ENCODE results near the gene GNL1.

Gene GNL1

DNA sequence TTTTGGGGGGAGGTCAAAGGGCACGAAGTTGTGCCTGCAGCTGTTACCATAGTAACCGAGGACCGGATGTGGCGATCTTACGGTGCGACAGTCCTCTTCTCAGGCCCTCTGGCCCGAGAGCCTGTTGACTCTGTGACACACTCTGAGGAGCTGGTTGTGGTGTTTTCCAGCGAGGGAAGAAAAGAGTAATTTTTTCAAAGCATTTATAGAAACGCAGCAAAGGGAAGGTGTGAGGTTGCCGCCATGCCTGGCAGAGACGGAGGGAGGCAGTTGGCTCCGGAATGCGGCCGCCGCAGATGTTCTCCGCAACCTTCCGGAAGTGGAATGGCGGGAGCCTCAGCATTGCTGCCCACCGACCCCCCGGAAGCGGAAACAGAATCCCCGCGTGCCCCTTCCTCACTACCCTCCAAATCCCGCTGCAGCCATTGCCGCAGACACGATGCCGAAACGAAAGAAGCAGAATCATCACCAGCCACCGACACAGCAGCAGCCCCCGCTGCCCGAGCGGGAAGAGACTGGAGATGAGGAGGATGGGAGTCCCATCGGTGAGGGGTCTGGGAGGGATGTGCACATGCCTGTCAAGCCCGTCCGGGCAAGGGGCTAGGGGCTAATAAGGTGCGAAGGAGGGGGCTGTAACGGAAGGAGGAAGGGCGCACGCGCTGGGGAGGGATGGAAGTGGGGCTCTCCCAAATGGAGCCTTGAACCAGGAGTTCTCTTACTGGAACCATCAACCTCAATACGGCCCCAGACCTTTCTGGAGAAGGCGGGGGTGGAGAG lies 805 bp upstream of the GNL1 start, which contains the start of gene PRR3:
Gene PRR3 (plus strand): TSS at position 390 of the 777 bp plus-strand sequence. CDS start 50 bp downstream, at position 440.
- ChIA-PET POLR2A (interaction anchor here (0.5 to 4.1 kb wide), 9 partner anchors 10 to 61 kb away, joined by 3 to 41 read pairs (median 8); partner anchors contain the start of genes ABCF1, MRPS18B and PPP1R10), CTCF (interaction anchor here (0.5 to 9.2 kb wide), 7 partner anchors 9 to 88 kb away, joined by 3 to 175 read pairs (median 4); partner anchors contain the start of gene ABCF1)
- Histone ChIP-seq H3K4me1 (ENCODE audit: control insufficient read depth, insufficient read depth, low read length) (0 out of 2 replicates have a peak, but pooled peaks cover 3% of the 10 kb centered on the region), H3K4me3 (ENCODE audit: low read depth, low read length) (peak within 1 kb of the TSS; percentile 86), H3K27ac (ENCODE audit: extremely low read depth, low read depth, low read length) (peak within 1 kb of the TSS; percentile 74), H3K36me3 (ENCODE audit: control insufficient read depth in 2 of 2, insufficient read depth in 1 of 2, low read length in 2 of 2) (peaks cover 15 to 53% of the 10 kb centered on the region in 2 experiments; a peak in 2 of 3 replicates), H3K9me3 (ENCODE audit: control insufficient read depth, insufficient read depth, low read depth, low read length) (no peaks in the 10 kb centered on the region)
- TF ChIP-seq, protein P1, sequence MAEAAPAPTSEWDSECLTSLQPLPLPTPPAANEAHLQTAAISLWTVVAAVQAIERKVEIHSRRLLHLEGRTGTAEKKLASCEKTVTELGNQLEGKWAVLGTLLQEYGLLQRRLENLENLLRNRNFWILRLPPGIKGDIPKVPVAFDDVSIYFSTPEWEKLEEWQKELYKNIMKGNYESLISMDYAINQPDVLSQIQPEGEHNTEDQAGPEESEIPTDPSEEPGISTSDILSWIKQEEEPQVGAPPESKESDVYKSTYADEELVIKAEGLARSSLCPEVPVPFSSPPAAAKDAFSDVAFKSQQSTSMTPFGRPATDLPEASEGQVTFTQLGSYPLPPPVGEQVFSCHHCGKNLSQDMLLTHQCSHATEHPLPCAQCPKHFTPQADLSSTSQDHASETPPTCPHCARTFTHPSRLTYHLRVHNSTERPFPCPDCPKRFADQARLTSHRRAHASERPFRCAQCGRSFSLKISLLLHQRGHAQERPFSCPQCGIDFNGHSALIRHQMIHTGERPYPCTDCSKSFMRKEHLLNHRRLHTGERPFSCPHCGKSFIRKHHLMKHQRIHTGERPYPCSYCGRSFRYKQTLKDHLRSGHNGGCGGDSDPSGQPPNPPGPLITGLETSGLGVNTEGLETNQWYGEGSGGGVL (tag by site-specific recombination; IDR thresholded peaks at IDR 0.05), result peak; percentile 34; the same call in 1 of the 2 replicates
- TF ChIP-seq REST (tag by site-specific recombination; IDR thresholded peaks at IDR 0.05) (no peak; the same call in 1 of the 2 replicates), ZNF510 (tag by site-specific recombination; IDR thresholded peaks at IDR 0.05; ENCODE audit: insufficient replicate concordance) (no peak), ZNF639 (tag by site-specific recombination; IDR thresholded peaks at IDR 0.05) (peak; percentile 74; the same call in 1 of the 2 replicates), ZBTB7A (tag by site-specific recombination; IDR thresholded peaks at IDR 0.05; ENCODE audit: low read depth) (no peak; the same call in 1 of the 2 replicates), TCF7L2 (IDR thresholded peaks at IDR 0.05; ENCODE audit: borderline replicate concordance, low read depth, low read length) (no peak), ZNF624 (tag by site-specific recombination; IDR thresholded peaks at IDR 0.05) (no peak), ZNF157 (tag by site-specific recombination; IDR thresholded peaks at IDR 0.05) (no peak), MYNN (tag by site-specific recombination; IDR thresholded peaks at IDR 0.05; ENCODE audit: borderline replicate concordance) (no peak; the same call in 1 of the 2 replicates), SP2 (tag by site-specific recombination; IDR thresholded peaks at IDR 0.05) (peak; percentile 91), ZNF785 (tag by site-specific recombination; IDR thresholded peaks at IDR 0.05) (0 out of 2 replicates have a peak, but pooled peaks have one; percentile 49), MZF1 (tag by site-specific recombination; IDR thresholded peaks at IDR 0.05; ENCODE audit: borderline replicate concordance) (peak; percentile 94), ZNF621 (tag by site-specific recombination; IDR thresholded peaks at IDR 0.05) (no peak), ZNF677 (tag by site-specific recombination; IDR thresholded peaks at IDR 0.05) (no peak), ZNF362 (tag by site-specific recombination; IDR thresholded peaks at IDR 0.05) (0 out of 2 replicates have a peak, but pooled peaks have one; percentile 12), ZNF544 (tag by site-specific recombination; IDR thresholded peaks at IDR 0.05) (no peak), ZFHX2 (tag by site-specific recombination; conservative IDR thresholded peaks at IDR 0.05) (peak; percentile 66), ZFP41 (tag by site-specific recombination; IDR thresholded peaks at IDR 0.05; ENCODE audit: borderline replicate concordance) (no peak), ZNF341 (tag by site-specific recombination; IDR thresholded peaks at IDR 0.05; ENCODE audit: low read depth) (peak; percentile 95), ZNF23 (tag by site-specific recombination; IDR thresholded peaks at IDR 0.05; ENCODE audit: borderline replicate concordance) (no peak)
- TF ChIP-seq, protein P2, sequence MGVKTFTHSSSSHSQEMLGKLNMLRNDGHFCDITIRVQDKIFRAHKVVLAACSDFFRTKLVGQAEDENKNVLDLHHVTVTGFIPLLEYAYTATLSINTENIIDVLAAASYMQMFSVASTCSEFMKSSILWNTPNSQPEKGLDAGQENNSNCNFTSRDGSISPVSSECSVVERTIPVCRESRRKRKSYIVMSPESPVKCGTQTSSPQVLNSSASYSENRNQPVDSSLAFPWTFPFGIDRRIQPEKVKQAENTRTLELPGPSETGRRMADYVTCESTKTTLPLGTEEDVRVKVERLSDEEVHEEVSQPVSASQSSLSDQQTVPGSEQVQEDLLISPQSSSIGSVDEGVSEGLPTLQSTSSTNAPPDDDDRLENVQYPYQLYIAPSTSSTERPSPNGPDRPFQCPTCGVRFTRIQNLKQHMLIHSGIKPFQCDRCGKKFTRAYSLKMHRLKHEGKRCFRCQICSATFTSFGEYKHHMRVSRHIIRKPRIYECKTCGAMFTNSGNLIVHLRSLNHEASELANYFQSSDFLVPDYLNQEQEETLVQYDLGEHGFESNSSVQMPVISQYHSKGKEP (tag by site-specific recombination; IDR thresholded peaks at IDR 0.05), result peak; percentile 66; the same call in 1 of the 2 replicates
- TF ChIP-seq, protein P3, sequence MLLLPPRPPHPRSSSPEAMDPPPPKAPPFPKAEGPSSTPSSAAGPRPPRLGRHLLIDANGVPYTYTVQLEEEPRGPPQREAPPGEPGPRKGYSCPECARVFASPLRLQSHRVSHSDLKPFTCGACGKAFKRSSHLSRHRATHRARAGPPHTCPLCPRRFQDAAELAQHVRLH (tag by site-specific recombination; IDR thresholded peaks at IDR 0.05), result peak; percentile 100
- TF ChIP-seq, protein P4, sequence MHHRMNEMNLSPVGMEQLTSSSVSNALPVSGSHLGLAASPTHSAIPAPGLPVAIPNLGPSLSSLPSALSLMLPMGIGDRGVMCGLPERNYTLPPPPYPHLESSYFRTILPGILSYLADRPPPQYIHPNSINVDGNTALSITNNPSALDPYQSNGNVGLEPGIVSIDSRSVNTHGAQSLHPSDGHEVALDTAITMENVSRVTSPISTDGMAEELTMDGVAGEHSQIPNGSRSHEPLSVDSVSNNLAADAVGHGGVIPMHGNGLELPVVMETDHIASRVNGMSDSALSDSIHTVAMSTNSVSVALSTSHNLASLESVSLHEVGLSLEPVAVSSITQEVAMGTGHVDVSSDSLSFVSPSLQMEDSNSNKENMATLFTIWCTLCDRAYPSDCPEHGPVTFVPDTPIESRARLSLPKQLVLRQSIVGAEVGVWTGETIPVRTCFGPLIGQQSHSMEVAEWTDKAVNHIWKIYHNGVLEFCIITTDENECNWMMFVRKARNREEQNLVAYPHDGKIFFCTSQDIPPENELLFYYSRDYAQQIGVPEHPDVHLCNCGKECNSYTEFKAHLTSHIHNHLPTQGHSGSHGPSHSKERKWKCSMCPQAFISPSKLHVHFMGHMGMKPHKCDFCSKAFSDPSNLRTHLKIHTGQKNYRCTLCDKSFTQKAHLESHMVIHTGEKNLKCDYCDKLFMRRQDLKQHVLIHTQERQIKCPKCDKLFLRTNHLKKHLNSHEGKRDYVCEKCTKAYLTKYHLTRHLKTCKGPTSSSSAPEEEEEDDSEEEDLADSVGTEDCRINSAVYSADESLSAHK (tag by site-specific recombination; IDR thresholded peaks at IDR 0.05), result peak; percentile 44

Measured in HEK293 (cell line).